ENCODE measurements around the gene MARK2.
"Not testable (repeated sequence)": the region's sequence is repeated elsewhere in the genome, so short reads cannot be mapped to it uniquely, and the experiment has no call there.

MARK2 gene

GRCh38 chr11:63838678-63839507, at the start of gene MARK2:
Gene MARK2, plus strand, starts transcription at chr11:63839110. Its CDS starts 397 bp downstream, at chr11:63839507.
- DNase-seq (ENCODE audit: low read depth in 1 of 2, low spot score in 1 of 2) = peak; percentile 99 to 100

- DNase-seq (ENCODE audit: low read depth in 1 of 2, low spot score in 1 of 2) = no peak
Measured at GRCh38 chr11:63791495-63792167, 47.3 kb upstream of the MARK2 start.

GRCh38 chr11:63793161-63793560, 45.7 kb upstream of the MARK2 start:
- no peak for DNase-seq (ENCODE audit: low read depth in 1 of 2, low spot score in 1 of 2)

GRCh38 chr11:63795066-63795465, 43.8 kb upstream of the MARK2 start:
- no peak for DNase-seq (ENCODE audit: low read depth in 1 of 2, low spot score in 1 of 2)

GRCh38 chr11:63800921-63801320, 38.0 kb upstream of the MARK2 start:
- no peak for DNase-seq (ENCODE audit: low read depth in 1 of 2, low spot score in 1 of 2)

- DNase-seq (ENCODE audit: low read depth in 1 of 2, low spot score in 1 of 2) = no peak
Measured at GRCh38 chr11:63802637-63803414, 36.1 kb upstream of the MARK2 start.

GRCh38 chr11:63804259-63804658, 34.7 kb upstream of the MARK2 start:
- DNase-seq (ENCODE audit: low read depth in 1 of 2, low spot score in 1 of 2) = no peak

- no peak for DNase-seq (ENCODE audit: low read depth in 1 of 2, low spot score in 1 of 2)
Measured at GRCh38 chr11:63805844-63806415, 33.0 kb upstream of the MARK2 start.

GRCh38 chr11:63810383-63810782, 28.5 kb upstream of the MARK2 start:
- DNase-seq (ENCODE audit: low read depth in 1 of 2, low spot score in 1 of 2) = not testable (repeated sequence)

- no peak for DNase-seq (ENCODE audit: low read depth in 1 of 2, low spot score in 1 of 2)
Measured at GRCh38 chr11:63811522-63811921, 27.4 kb upstream of the MARK2 start.

- DNase-seq (ENCODE audit: low read depth in 1 of 2, low spot score in 1 of 2) = peak; percentile 29 to 61
Measured at GRCh38 chr11:63813035-63813562, 25.8 kb upstream of the MARK2 start, which contains the start of gene SPINDOC. Gene SPINDOC, plus strand, starts transcription at chr11:63813456. Its CDS starts 231 bp downstream, at chr11:63813687.

- no peak for DNase-seq (ENCODE audit: low read depth in 1 of 2, low spot score in 1 of 2)
Measured at GRCh38 chr11:63813563-63814382, 25.1 kb upstream of the MARK2 start.

- DNase-seq (ENCODE audit: low read depth in 1 of 2, low spot score in 1 of 2) = no peak
Measured at GRCh38 chr11:63814383-63814736, 24.6 kb upstream of the MARK2 start.

- no peak for DNase-seq (ENCODE audit: low read depth in 1 of 2, low spot score in 1 of 2)
Measured at GRCh38 chr11:63816166-63816565, 22.7 kb upstream of the MARK2 start.

- DNase-seq (ENCODE audit: low read depth in 1 of 2, low spot score in 1 of 2) = no peak
Measured at GRCh38 chr11:63816732-63817131, 22.2 kb upstream of the MARK2 start.

- DNase-seq (ENCODE audit: low read depth in 1 of 2, low spot score in 1 of 2) = no peak
Measured at GRCh38 chr11:63817758-63818498, 21.0 kb upstream of the MARK2 start.

GRCh38 chr11:63818609-63819008, 20.3 kb upstream of the MARK2 start:
- no peak for DNase-seq (ENCODE audit: low read depth in 1 of 2, low spot score in 1 of 2)

- no peak for DNase-seq (ENCODE audit: low read depth in 1 of 2, low spot score in 1 of 2)
Measured at GRCh38 chr11:63821411-63821810, 17.5 kb upstream of the MARK2 start.

GRCh38 chr11:63826471-63827190, 12.3 kb upstream of the MARK2 start:
- DNase-seq (ENCODE audit: low read depth in 1 of 2, low spot score in 1 of 2) = no peak

Measured in activated T-helper 1 cell treated with anti-CD3 and anti-CD28 coated beads, Interleukin-2, amount 50 U/mL, for 16 hours (primary cell).